ENCODE data around the gene MMP11.

Gene MMP11

DNA sequence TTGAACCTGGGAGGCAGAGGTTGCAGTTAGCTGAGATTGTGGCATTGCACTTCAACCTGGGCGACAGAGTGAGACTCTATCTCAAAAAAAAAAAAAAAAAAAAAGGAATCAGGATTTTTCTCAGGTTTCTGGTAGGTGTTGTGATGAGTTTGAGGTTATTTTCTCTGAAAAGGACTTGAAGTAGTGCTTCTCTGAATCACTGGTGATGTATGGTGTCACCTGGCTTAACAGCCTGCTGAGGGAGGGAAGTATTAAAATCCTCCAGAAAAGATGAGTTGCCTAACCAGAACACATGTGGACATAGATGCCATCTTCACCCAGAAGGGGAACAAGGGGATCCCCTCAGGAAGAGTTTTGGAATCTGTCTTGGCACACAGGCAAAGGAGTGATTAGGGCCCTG, 34.2 kb downstream of the MMP11 start:
- peaks cover 45 to 54% of the 10 kb centered on the region in 2 donors for H3K36me3 ChIP-seq (ENCODE audit: control insufficient read depth in 1 of 2, insufficient read depth in 2 of 2, low read length in 2 of 2)
- no peaks in the 10 kb centered on the region for H3K27me3 ChIP-seq (ENCODE audit: low read depth, low read length)
- H3K4me3 ChIP-seq (ENCODE audit: low read depth in 1 of 2, low read length in 2 of 2) = no peak overlapping the region
- no peaks in the 10 kb centered on the region for H3K4me1 ChIP-seq (ENCODE audit: control insufficient read depth in 1 of 2, insufficient read depth in 2 of 2, low read length in 2 of 2)
- H3K9me3 ChIP-seq (ENCODE audit: control insufficient read depth in 1 of 2, low read length in 2 of 2) = no peaks in the 10 kb centered on the region
- no peak overlapping the region for H3K27ac ChIP-seq (ENCODE audit: low read length)

DNA sequence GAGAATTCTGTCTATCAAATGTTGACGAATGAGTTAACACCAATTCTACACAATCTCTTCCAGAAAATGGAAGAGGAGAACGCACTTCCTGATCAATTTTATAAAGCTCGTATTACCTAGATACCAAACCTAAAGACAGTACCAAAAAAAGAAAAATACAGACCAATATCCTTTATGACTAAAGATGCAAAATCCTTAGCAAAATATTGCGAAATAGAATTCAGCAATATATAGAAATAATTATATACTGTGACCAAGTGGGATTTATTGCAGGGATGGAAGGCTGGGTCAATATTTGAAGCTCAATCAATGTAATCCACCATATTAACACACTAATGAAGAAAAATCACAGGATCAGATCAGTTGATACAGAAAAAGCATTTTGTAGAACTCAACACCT, 39.7 kb downstream of the MMP11 start:
- no peak overlapping the region for H3K27ac ChIP-seq (ENCODE audit: low read length)
- H3K9me3 ChIP-seq (ENCODE audit: control insufficient read depth in 1 of 2, low read length in 2 of 2) = no peaks in the 10 kb centered on the region
- no peaks in the 10 kb centered on the region for H3K4me1 ChIP-seq (ENCODE audit: control insufficient read depth in 1 of 2, insufficient read depth in 2 of 2, low read length in 2 of 2)
- peaks cover 24 to 37% of the 10 kb centered on the region in 2 donors for H3K36me3 ChIP-seq (ENCODE audit: control insufficient read depth in 1 of 2, insufficient read depth in 2 of 2, low read length in 2 of 2)
- H3K27me3 ChIP-seq (ENCODE audit: low read depth, low read length) = no peaks in the 10 kb centered on the region
- no peak overlapping the region for H3K4me3 ChIP-seq (ENCODE audit: low read depth in 1 of 2, low read length in 2 of 2)

DNA sequence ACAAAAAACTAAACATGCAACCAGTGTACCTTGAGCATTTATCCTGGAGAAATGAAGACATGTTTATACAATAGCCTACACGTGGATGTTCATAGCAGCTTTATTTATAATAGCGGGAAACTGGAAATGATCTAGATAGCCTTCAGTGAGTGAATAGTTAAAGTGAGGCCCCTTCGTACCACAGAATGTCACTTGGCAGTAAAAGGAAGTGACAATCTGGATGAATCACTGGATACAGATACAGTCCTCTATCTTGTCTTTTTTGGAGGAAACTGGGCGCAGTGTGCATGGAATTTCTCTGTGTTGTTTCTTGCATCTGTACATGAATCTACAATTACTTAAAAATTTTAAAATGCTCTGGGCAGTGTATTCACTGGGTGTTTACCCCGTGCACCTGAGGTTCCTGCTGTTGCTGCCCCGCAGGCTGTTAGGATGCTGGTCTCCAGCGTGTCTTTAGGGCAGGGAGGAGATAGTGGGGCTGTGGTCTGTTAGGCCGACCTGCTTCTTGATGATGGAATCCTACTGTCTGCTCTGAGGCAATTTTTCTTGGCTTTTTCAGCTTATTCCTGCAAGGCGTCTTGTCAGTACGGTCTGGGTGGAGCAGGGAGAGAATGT, 43.0 kb downstream of the MMP11 start:
- Histone ChIP-seq H3K4me1 (ENCODE audit: control insufficient read depth in 1 of 2, insufficient read depth in 2 of 2, low read length in 2 of 2) (no peaks in the 10 kb centered on the region), H3K36me3 (ENCODE audit: control insufficient read depth in 1 of 2, insufficient read depth in 2 of 2, low read length in 2 of 2) (peaks cover 30 to 70% of the 10 kb centered on the region in 2 donors), H3K27me3 (ENCODE audit: low read depth, low read length) (no peaks in the 10 kb centered on the region), H3K4me3 (ENCODE audit: low read depth in 1 of 2, low read length in 2 of 2) (no peak overlapping the region), H3K27ac (ENCODE audit: low read length) (no peak overlapping the region), H3K9me3 (ENCODE audit: control insufficient read depth in 1 of 2, low read length in 2 of 2) (no peaks in the 10 kb centered on the region)

DNA sequence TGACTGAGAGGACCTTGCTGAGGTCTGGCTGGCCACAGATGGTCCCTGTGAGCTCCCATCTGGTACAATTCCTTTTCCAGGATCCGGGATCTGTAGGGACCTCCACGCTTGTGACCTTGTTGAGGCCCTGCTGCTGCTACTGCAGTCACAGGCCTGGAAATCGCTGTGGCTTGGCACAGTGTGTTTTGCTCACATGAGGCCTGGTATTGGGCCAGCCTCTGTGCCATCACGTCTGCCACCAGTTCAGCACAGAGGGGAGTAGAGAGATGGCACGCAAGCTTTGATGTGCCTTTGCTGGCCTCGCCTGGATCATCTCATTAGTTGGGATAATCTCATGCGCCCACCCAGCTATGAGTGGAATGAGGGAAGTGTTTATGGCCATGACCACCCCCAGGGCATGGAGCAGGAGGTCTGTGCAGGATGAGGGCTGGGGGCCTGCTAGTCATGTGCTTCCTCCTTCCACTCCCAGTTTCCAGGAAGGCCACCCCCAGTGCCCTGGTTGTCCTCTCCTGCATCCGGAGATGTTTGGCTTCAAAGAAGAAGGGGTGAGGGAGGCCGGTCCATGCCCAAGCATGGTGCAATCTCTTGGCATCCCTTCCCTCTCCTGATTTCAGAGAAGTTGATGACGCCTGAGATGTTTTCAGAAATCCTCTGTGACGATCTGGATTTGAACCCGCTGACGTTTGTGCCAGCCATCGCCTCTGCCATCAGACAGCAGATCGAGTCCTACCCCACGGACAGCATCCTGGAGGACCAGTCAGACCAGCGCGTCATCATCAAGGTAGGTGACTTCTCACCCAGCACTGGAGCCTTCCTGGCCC, 43.7 kb downstream of the MMP11 start:
- Histone ChIP-seq H3K36me3 (ENCODE audit: control insufficient read depth in 1 of 2, insufficient read depth in 2 of 2, low read length in 2 of 2) (peaks cover 33 to 73% of the 10 kb centered on the region in 2 donors), H3K27ac (ENCODE audit: low read length) (no peak overlapping the region), H3K27me3 (ENCODE audit: low read depth, low read length) (no peaks in the 10 kb centered on the region), H3K4me1 (ENCODE audit: control insufficient read depth in 1 of 2, insufficient read depth in 2 of 2, low read length in 2 of 2) (no peaks in the 10 kb centered on the region), H3K4me3 (ENCODE audit: low read depth in 1 of 2, low read length in 2 of 2) (no peak overlapping the region), H3K9me3 (ENCODE audit: control insufficient read depth in 1 of 2, low read length in 2 of 2) (no peaks in the 10 kb centered on the region)

DNA sequence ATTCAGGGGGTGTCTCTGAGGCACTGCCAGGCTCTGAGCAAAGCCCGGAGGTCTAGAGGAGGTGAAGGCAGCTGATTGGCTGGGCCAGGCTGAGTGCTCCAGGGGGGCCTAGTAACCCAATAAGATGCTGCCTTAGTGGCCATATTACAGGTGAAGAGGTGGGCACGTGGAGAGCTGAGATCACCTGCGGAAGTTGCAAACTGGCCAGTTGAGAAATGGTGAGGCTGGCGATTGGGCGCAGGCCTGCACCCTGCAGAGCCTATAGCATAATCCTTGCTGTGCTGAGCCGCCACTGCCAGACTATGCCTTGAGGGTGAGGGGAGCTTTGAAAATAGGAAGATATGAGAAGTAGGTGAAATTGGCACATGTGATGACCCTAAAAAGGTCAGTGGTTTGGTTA, 44.5 kb downstream of the MMP11 start:
- Histone ChIP-seq H3K27ac (ENCODE audit: low read length) (no peak overlapping the region), H3K4me1 (ENCODE audit: control insufficient read depth in 1 of 2, insufficient read depth in 2 of 2, low read length in 2 of 2) (no peaks in the 10 kb centered on the region), H3K27me3 (ENCODE audit: low read depth, low read length) (no peaks in the 10 kb centered on the region), H3K4me3 (ENCODE audit: low read depth in 1 of 2, low read length in 2 of 2) (no peak overlapping the region), H3K36me3 (ENCODE audit: control insufficient read depth in 1 of 2, insufficient read depth in 2 of 2, low read length in 2 of 2) (peaks cover 32 to 76% of the 10 kb centered on the region in 2 donors), H3K9me3 (ENCODE audit: control insufficient read depth in 1 of 2, low read length in 2 of 2) (no peaks in the 10 kb centered on the region)

DNA sequence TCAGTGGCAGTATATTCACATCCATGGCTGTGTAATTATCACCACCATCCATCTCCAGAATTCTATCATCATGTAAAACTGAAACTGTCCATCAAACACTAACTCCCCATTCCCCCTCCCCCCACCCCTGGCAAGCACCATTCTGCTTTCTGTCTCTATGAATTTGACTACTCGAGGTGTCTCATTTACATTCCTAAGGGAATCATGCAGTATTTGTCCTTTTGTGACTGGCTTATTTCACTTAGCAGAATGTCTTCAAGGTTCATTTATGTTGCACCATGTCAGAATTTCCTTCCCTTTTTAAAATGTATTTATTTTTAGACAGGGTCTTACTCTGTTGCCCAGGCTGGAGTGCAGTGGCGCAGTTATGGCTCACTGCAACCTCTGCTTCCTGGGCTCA, 45.9 kb downstream of the MMP11 start:
- Histone ChIP-seq H3K9me3 (ENCODE audit: control insufficient read depth in 1 of 2, low read length in 2 of 2) (no peaks in the 10 kb centered on the region), H3K4me3 (ENCODE audit: low read depth in 1 of 2, low read length in 2 of 2) (no peak overlapping the region), H3K27me3 (ENCODE audit: low read depth, low read length) (no peaks in the 10 kb centered on the region), H3K4me1 (ENCODE audit: control insufficient read depth in 1 of 2, insufficient read depth in 2 of 2, low read length in 2 of 2) (no peaks in the 10 kb centered on the region), H3K36me3 (ENCODE audit: control insufficient read depth in 1 of 2, insufficient read depth in 2 of 2, low read length in 2 of 2) (peaks cover 42 to 86% of the 10 kb centered on the region in 2 donors), H3K27ac (ENCODE audit: low read length) (no peak overlapping the region)

DNA sequence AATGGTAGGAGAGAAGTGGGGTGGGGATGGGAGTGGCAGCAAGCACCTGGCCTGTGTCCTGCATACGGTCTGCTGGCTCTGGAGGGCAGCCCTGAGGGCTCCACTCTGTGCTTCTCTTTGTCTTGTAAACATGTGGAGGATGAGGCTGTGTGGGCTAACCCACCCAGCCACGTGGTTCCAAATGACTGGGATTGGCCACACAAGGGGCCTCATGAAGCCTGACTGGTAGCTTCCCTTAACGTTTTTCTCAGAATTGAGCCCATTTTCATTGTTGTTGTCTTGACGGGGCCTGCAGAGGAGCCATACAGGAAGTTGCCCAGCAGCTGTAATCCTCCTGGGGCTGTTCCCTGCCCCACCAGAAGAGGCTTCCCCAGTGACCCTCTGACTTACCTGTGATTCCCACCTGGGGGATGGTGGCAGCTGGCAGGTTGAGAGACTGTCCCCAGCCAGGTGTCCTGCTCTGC, 48.1 kb downstream of the MMP11 start:
- H3K36me3 ChIP-seq (ENCODE audit: control insufficient read depth in 1 of 2, insufficient read depth in 2 of 2, low read length in 2 of 2) = peaks cover 58 to 93% of the 10 kb centered on the region in 2 donors
- no peaks in the 10 kb centered on the region for H3K4me1 ChIP-seq (ENCODE audit: control insufficient read depth in 1 of 2, insufficient read depth in 2 of 2, low read length in 2 of 2)
- H3K27ac ChIP-seq (ENCODE audit: low read length) = no peak overlapping the region
- no peaks in the 10 kb centered on the region for H3K9me3 ChIP-seq (ENCODE audit: control insufficient read depth in 1 of 2, low read length in 2 of 2)
- no peaks in the 10 kb centered on the region for H3K27me3 ChIP-seq (ENCODE audit: low read depth, low read length)
- H3K4me3 ChIP-seq (ENCODE audit: low read depth in 1 of 2, low read length in 2 of 2) = no peak overlapping the region

DNA sequence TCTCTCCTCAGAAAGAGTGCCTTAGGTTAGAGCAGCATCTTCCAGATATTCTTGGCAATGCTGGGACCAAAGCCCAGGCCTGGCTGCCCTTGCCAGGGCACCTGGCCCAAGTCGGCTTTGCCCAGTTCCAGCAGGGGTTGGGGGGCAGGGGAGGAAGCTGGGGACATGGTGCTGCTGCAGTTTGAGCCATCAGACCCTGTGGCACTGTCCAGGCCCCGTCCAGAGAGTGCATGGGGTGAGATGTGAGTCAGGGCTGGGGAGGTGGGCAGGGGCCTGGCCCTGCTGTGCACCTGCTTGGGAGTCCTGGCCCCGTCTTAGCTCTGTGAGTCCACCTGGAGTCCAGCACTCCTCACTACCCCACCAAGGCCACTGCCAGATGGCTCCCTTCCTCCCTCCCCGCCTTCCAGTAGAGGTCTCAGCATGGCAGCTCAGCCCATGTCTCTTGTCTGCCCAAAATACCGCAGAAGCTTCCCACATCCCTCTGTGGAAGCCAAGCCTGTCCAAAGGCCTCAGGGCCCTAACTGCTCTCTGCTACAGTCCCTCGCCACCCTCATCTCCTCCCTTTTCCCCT, 49.5 kb downstream of the MMP11 start:
- H3K9me3 ChIP-seq (ENCODE audit: control insufficient read depth in 1 of 2, low read length in 2 of 2) = no peaks in the 10 kb centered on the region
- H3K4me3 ChIP-seq (ENCODE audit: low read depth in 1 of 2, low read length in 2 of 2) = no peak overlapping the region
- no peaks in the 10 kb centered on the region for H3K27me3 ChIP-seq (ENCODE audit: low read depth, low read length)
- peaks cover 48 to 93% of the 10 kb centered on the region in 2 donors for H3K36me3 ChIP-seq (ENCODE audit: control insufficient read depth in 1 of 2, insufficient read depth in 2 of 2, low read length in 2 of 2)
- no peak overlapping the region for H3K27ac ChIP-seq (ENCODE audit: low read length)
- H3K4me1 ChIP-seq (ENCODE audit: control insufficient read depth in 1 of 2, insufficient read depth in 2 of 2, low read length in 2 of 2) = no peaks in the 10 kb centered on the region

DNA sequence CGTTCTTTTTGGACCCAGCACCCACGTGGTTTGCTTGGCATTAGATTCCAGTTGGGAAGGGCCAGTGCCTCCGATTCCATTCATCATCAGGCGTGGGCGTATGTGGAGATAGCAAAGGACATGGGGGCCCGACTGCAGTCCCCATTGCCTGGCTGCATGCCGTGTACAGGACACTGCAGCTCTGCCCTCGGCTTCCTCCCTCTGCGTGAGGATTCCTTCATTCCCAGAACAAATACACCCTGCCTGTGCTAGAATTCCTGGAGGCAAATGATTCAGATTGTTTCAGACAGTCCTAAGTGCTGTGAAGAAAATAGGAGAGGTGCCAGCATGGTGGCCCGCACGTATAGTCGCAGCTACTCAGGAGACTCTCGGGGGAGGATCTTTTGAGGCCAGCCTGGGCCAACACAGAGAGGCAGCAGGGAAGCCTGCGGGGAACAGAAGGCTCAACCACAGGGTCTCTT, 50.7 kb downstream of the MMP11 start:
- Histone ChIP-seq H3K9me3 (ENCODE audit: control insufficient read depth in 1 of 2, low read length in 2 of 2) (no peaks in the 10 kb centered on the region), H3K27me3 (ENCODE audit: low read depth, low read length) (no peaks in the 10 kb centered on the region), H3K27ac (ENCODE audit: low read length) (no peak overlapping the region), H3K4me3 (ENCODE audit: low read depth in 1 of 2, low read length in 2 of 2) (no peak overlapping the region), H3K4me1 (ENCODE audit: control insufficient read depth in 1 of 2, insufficient read depth in 2 of 2, low read length in 2 of 2) (no peaks in the 10 kb centered on the region), H3K36me3 (ENCODE audit: control insufficient read depth in 1 of 2, insufficient read depth in 2 of 2, low read length in 2 of 2) (peaks cover 43 to 89% of the 10 kb centered on the region in 2 donors)

DNA sequence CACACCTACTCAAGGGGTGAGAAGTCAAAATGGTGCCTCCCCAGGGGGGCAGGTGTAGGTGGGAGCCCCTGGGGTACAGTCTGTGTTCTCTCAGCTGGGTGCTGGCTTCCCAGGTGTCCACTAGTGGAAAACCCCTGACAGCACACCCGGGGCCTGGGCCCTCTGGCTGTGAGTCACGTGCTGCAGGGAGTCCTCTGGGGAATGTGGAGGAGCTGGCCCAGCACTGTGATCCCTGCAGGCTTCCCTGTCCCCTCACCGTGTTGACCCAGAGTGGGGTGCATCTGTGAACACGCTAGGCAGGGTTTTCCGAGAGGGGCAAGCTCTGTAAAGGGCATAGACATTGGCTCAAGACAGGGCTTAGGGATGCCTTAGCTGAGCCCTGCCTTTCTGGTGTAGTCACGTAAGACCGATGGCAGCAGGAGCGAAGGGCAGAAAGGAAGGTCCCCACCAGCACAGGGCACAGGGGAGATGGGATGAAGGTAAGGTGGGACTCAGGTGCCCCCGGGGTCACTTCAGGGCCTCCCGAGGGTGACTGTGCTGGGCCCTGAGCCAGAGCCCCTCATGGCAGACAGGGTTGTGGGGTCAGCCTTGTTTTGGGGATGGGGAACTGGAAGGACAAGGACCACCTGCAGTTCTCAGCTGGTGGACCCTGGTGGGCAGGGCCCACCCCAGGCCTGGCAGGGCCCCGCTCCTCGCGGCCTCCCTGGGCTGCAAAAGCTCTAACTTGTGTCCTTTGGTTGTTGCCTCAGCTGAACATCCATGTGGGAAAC, 52.0 kb downstream of the MMP11 start:
- Histone ChIP-seq H3K27ac (ENCODE audit: low read length) (no peak overlapping the region), H3K9me3 (ENCODE audit: control insufficient read depth in 1 of 2, low read length in 2 of 2) (no peaks in the 10 kb centered on the region), H3K4me1 (ENCODE audit: control insufficient read depth in 1 of 2, insufficient read depth in 2 of 2, low read length in 2 of 2) (no peaks in the 10 kb centered on the region), H3K27me3 (ENCODE audit: low read depth, low read length) (no peaks in the 10 kb centered on the region), H3K36me3 (ENCODE audit: control insufficient read depth in 1 of 2, insufficient read depth in 2 of 2, low read length in 2 of 2) (peaks cover 56 to 89% of the 10 kb centered on the region in 2 donors), H3K4me3 (ENCODE audit: low read depth in 1 of 2, low read length in 2 of 2) (no peak overlapping the region)
